CD14-positive monocyte (primary cell): ENCODE results near the gene ADA. TPM values are rescaled to one million over a fixed set of nuclear protein-coding genes. Genes with fewer than 3 reads are reported as not detected.

Experiments
- DNase-seq, 3 donors: peaks; one replicate each; pipeline ENCODE4 v3.0.0-alpha.2; 2011 to 2022
- H2AFZ ChIP-seq: 2 replicates; pipeline ENCODE4 v1.6.0; 2012; ENCODE audit warnings: mild to moderate bottlenecking, low read depth, low read length, inconsistent platforms; ENCODE audit not compliant: insufficient read depth, poor library complexity, severe bottlenecking
- H3K27ac ChIP-seq, 2 donors: 1 replicate in 1 of 2; 2 replicates in 1 of 2; pipeline ENCODE4 v1.5.1; 2012 to 2013; ENCODE audit warnings: low read length in 2 of 2, control low read depth in 1 of 2, inconsistent platforms in 1 of 2, low read depth in 1 of 2, mild to moderate bottlenecking in 1 of 2
- H3K27me3 ChIP-seq, 2 donors: one replicate each; pipeline versions ENCODE4 v1.6.0 to v1.6.1; 2011 to 2013; ENCODE audit warnings: low read length in 2 of 2; ENCODE audit not compliant: control insufficient read depth in 2 of 2, insufficient read depth in 2 of 2
- H3K36me3 ChIP-seq, 2 donors: replicated peaks in 1 of 2; 1 replicate in 1 of 2; 2 replicates in 1 of 2; pipeline versions ENCODE4 v1.5.1 to v1.6.1; 2012 to 2013; ENCODE audit warnings: low read length in 2 of 2, control low read depth in 1 of 2, inconsistent platforms in 1 of 2, mild to moderate bottlenecking in 1 of 2; ENCODE audit not compliant: insufficient read depth in 2 of 2, control insufficient read depth in 1 of 2
- H3K4me1 ChIP-seq, 2 donors: 1 replicate in 1 of 2; 2 replicates in 1 of 2; pipeline versions ENCODE4 v1.5.1 to v1.6.1; 2012 to 2013; ENCODE audit warnings: low read length in 2 of 2, control low read depth in 1 of 2, inconsistent platforms in 1 of 2, mild to moderate bottlenecking in 1 of 2, moderate library complexity in 1 of 2; ENCODE audit not compliant: insufficient read depth in 2 of 2, control insufficient read depth in 1 of 2
- H3K4me2 ChIP-seq: replicated peaks from 2 replicates; pipeline ENCODE3; 2012; ENCODE audit warnings: low read length, moderate library complexity, mild to moderate bottlenecking; ENCODE audit not compliant: poor library complexity, severe bottlenecking; ENCODE audit errors: extremely low read depth
- H3K4me3 ChIP-seq, 3 experiments: fragments of 200-600 bp in 1 of 3; sonication (generic) in 1 of 3; replicated peaks in 1 of 3; 1 replicate in 2 of 3; 2 replicates in 1 of 3; pipeline ENCODE4 v1.5.1; 2011 to 2013; ENCODE audit warnings: low read length in 3 of 3, mild to moderate bottlenecking in 3 of 3, control low read depth in 2 of 3, low read depth in 2 of 3, inconsistent platforms in 1 of 3, moderate library complexity in 1 of 3
- H3K79me2 ChIP-seq: 2 replicates; pipeline ENCODE4 v1.6.0; 2012; ENCODE audit warnings: mild to moderate bottlenecking, control low read depth, inconsistent platforms, low read length, moderate library complexity; ENCODE audit not compliant: insufficient read depth
- H3K9ac ChIP-seq: 2 replicates; pipeline ENCODE4 v1.6.0; 2017; ENCODE audit warnings: low read length, mild to moderate bottlenecking; ENCODE audit not compliant: insufficient read depth, poor library complexity, severe bottlenecking
- H3K9me3 ChIP-seq, 2 donors: replicated peaks in 1 of 2; 1 replicate in 1 of 2; 2 replicates in 1 of 2; pipeline versions ENCODE4 v1.5.1 to v1.6.1; 2012 to 2013; ENCODE audit warnings: low read length in 2 of 2, control low read depth in 1 of 2; ENCODE audit not compliant: control insufficient read depth in 1 of 2, insufficient read depth in 1 of 2
- H4K20me1 ChIP-seq: 2 replicates; pipeline ENCODE4 v1.6.0; 2012; ENCODE audit warnings: mild to moderate bottlenecking, low read length, control low read depth, moderate library complexity; ENCODE audit not compliant: insufficient read depth
- H3K27ac Mint-ChIP-seq, 7 donors: one replicate each; pipeline ENCODE4 v1.8.0; 2020; ENCODE audit warnings: mild to moderate bottlenecking in 7 of 7, mixed read lengths in 7 of 7, moderate library complexity in 6 of 7, inconsistent platforms in 2 of 7
- H3K27me3 Mint-ChIP-seq, 3 donors: one replicate each; pipeline ENCODE4 v1.8.0; 2021 to 2022; ENCODE audit warnings: low read depth in 3 of 3, mild to moderate bottlenecking in 3 of 3, mixed read lengths in 3 of 3, moderate library complexity in 3 of 3, inconsistent platforms in 1 of 3
- H3K36me3 Mint-ChIP-seq, 2 donors: one replicate each; pipeline ENCODE4 v1.8.0; 2020; ENCODE audit warnings: mixed read lengths in 2 of 2, inconsistent platforms in 1 of 2, mild to moderate bottlenecking in 1 of 2
- H3K4me1 Mint-ChIP-seq: one replicate; pipeline ENCODE4 v1.8.0; 2020; ENCODE audit warnings: mild to moderate bottlenecking, mixed read lengths
- H3K4me3 Mint-ChIP-seq, 2 donors: one replicate each; pipeline ENCODE4 v1.8.0; 2020; ENCODE audit warnings: mild to moderate bottlenecking in 2 of 2, mixed read lengths in 2 of 2, moderate library complexity in 1 of 2
- H3K9me3 Mint-ChIP-seq, 7 donors: one replicate each; pipeline ENCODE4 v1.8.0; 2020 to 2022; ENCODE audit warnings: mixed read lengths in 7 of 7, mild to moderate bottlenecking in 6 of 7, moderate library complexity in 6 of 7, inconsistent platforms in 2 of 7
- CTCF ChIP-seq: fragments of 200-600 bp; IDR thresholded peaks from one replicate; pipeline ENCODE4 v1.8.0; 2022; ENCODE audit warnings: antibody characterized with exemption, mild to moderate bottlenecking
- WGBS: methylation state at CpG from one replicate; pipeline ENCODE4 v1.1.5; 2013; ENCODE audit warnings: missing lambda C conversion rate; ENCODE audit not compliant: insufficient coverage; 5-methylcytosine and 5-hydroxymethylcytosine counted together
- intact Hi-C, 2 donors: fragments of 100-400 bp; cut with micrococcal nuclease; formaldehyde crosslinking; loops; one replicate each; pipeline versions ENCODE4 v1.15.0 to v1.15.1; 2023
- polyA plus RNA-seq, 3 donors: library from polyadenylated mRNA; depleted of rRNA in 1 of 3; unstranded in 2 of 3; stranded (reverse) in 1 of 3; fragments of 300-500 nt in 2 of 3; fragments of >200 nt in 1 of 3; fragmentation: Illumina TruSeq in 2 of 3; gene quantifications; 1 replicate in 2 of 3; 2 replicates in 1 of 3; pipeline ENCODE4 v1.2.3, GENCODE V29; 2012 to 2021

Gene ADA
- polyA plus RNA-seq, 3 donors, result 11.1 to 17.2 (median 15.6) TPM

DNA sequence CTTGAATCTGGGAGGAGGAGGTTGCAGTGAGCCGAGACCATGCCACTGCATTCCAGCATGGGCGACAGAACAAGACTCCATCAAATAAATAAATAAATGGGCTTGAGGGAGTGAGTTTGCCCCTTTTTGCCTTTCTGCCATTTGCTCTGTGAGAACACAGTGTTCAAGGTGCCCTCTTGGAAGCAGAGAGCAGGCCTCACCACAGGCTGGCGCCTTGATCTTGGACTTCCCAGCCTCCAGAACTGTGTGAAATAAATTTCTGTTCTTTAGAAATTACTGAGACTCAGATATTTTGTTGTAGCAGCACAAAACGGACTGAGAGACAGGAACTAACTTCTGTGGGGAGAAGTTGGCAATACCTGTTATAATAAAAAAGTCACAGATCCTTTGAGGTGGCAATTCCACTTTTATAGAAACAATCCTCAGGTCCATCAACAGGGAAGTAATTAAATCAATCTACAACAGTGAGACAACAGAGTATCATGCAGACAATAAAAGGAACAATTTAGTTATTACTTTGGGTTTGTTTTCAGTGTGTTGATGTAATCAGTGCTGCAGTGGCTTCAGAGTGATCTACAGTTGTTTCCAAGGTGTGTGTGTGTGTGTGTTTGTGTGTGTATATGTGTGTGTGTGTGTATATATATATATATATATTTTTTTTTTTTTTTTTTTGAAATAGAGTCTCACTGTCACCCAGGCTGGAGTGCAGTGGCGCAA, 44.6 kb downstream of the ADA start:
- Histone ChIP-seq H3K4me2 (no peak overlapping the region), H3K4me3 (no peak overlapping the region), H3K27ac (no peak overlapping the region), H3K36me3 (no peaks in the 10 kb centered on the region), H4K20me1 (no peaks in the 10 kb centered on the region), H3K9me3 (no peaks in the 10 kb centered on the region), H3K9ac (no peak overlapping the region), H2AFZ (no peak overlapping the region), H3K27me3 (no peaks in the 10 kb centered on the region), H3K4me1 (peaks cover 36 to 38% of the 10 kb centered on the region in 2 donors), H3K79me2 (no peaks in the 10 kb centered on the region)
- H3K4me1 Mint-ChIP-seq, result peaks cover 17% of the 10 kb centered on the region
- no peaks in the 10 kb centered on the region for H3K36me3 Mint-ChIP-seq
- TF ChIP-seq CTCF, result no peak
- H3K4me3 Mint-ChIP-seq, result no peak overlapping the region
- H3K27ac Mint-ChIP-seq, result no peak overlapping the region
- DNase-seq, result no peak
- WGBS, result 100% methylated on average over 1 of the region's 5 CpGs
- peaks cover 0 to 3% (median under 1%) of the 10 kb centered on the region in 3 donors for H3K27me3 Mint-ChIP-seq
- peaks cover 0 to 4% (median 0%) of the 10 kb centered on the region in 7 donors for H3K9me3 Mint-ChIP-seq
- intact Hi-C loops, result loop anchor here (5.0 kb wide), 3 partner anchors 130 to 225 kb away; partner anchors contain the start of gene TTPAL (in 1 of the 2)

- Mint-ChIP-seq H3K4me3 (no peak overlapping the region), H3K4me1 (peaks cover 32% of the 10 kb centered on the region), H3K27me3 (peaks cover 0 to 3% (median 1%) of the 10 kb centered on the region in 3 donors), H3K9me3 (peaks cover 0 to 4% (median 0%) of the 10 kb centered on the region in 7 donors), H3K27ac (no peak overlapping the region), H3K36me3 (peaks cover 2 to 4% of the 10 kb centered on the region in 2 donors)
- H3K27me3 ChIP-seq, result no peaks in the 10 kb centered on the region
- H2AFZ ChIP-seq, result no peak overlapping the region
- no peak for TF ChIP-seq CTCF
- H3K4me3 ChIP-seq, result no peak overlapping the region
- DNase-seq, result no peak
- H3K9me3 ChIP-seq, result no peaks in the 10 kb centered on the region
- H3K4me1 ChIP-seq, result peaks cover 36 to 45% of the 10 kb centered on the region in 2 donors
- no peaks in the 10 kb centered on the region for H3K79me2 ChIP-seq
- no peak overlapping the region for H3K27ac ChIP-seq
- no CpG with 5 or more reads among the region's 8 CpGs for WGBS
- H3K36me3 ChIP-seq, result no peaks in the 10 kb centered on the region
- no peaks in the 10 kb centered on the region for H4K20me1 ChIP-seq
- no peak overlapping the region for H3K4me2 ChIP-seq
- intact Hi-C loops, result loop anchor here in 1 of 2 donors (5.0 kb wide), 1 partner anchor 71 kb away; no protein-coding TSS in a partner anchor
- H3K9ac ChIP-seq, result no peak overlapping the region
Observed at GRCh38 chr20:44603327-44603726, 48.2 kb downstream of the ADA start.
